Central memory CD8-positive, alpha-beta T cell (primary cell): ENCODE data around the gene YIPF6.
"Not testable (repeated sequence)": the region's sequence is repeated elsewhere in the genome, so short reads cannot be mapped to it uniquely, and the experiment has no call there.

Experiments
- ATAC-seq: fragments of 150-1000 bp; cut with Tn5 transposase; replicated peaks from 2 replicates; pipeline ENCODE4 v1.10.0; 2022; ENCODE audit warnings: mild to moderate bottlenecking, moderate FRiP score, moderate number of reproducible peaks; ENCODE audit not compliant: poor library complexity, severe bottlenecking; ENCODE audit errors: extremely low read depth
- DNase-seq, 2 donors: peaks; one replicate each; pipeline ENCODE4 v3.0.0; 2021; ENCODE audit warnings: low spot score in 2 of 2
- H3K27ac Mint-ChIP-seq: one replicate; pipeline ENCODE4 v1.8.0; 2022; ENCODE audit warnings: low read depth, mild to moderate bottlenecking, moderate library complexity, mixed read lengths
- H3K27me3 Mint-ChIP-seq: one replicate; pipeline ENCODE4 v1.8.0; 2022; ENCODE audit warnings: mixed read lengths
- H3K36me3 Mint-ChIP-seq: one replicate; pipeline ENCODE4 v1.8.0; 2022; ENCODE audit warnings: mild to moderate bottlenecking, moderate library complexity, mixed read lengths; ENCODE audit not compliant: insufficient read depth
- H3K4me1 Mint-ChIP-seq: one replicate; pipeline ENCODE4 v1.8.0; 2022; ENCODE audit warnings: mixed read lengths
- H3K4me3 Mint-ChIP-seq: one replicate; pipeline ENCODE4 v1.8.0; 2022; ENCODE audit warnings: mild to moderate bottlenecking, moderate library complexity, mixed read lengths
- H3K9me3 Mint-ChIP-seq: one replicate; pipeline ENCODE4 v1.8.0; 2022; ENCODE audit warnings: mixed read lengths

YIPF6 gene

DNA sequence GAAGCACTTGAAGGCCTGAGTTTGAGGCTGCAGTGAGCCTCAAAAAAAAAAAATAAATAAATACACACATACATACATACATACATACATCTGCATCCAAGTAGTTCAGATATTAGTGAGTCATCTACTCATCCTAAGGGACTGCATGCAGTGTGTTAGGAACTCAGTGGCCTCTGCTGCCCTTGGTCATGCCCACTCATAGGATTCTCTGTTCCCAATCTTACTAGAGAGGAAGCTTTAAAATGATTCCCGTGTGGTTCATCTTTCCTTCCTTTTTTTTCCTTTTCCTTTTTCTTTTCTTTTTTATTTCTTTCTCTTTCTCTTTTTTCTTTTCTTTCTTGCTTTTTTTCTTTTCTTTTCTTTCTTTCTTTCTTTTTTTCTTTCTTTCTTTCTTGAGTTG is 10.9 kb upstream of the YIPF6 start:
- Mint-ChIP-seq H3K27me3 (no peaks in the 10 kb centered on the region), H3K9me3 (no peaks in the 10 kb centered on the region), H3K36me3 (no peaks in the 10 kb centered on the region), H3K27ac (no peak overlapping the region), H3K4me3 (no peak overlapping the region), H3K4me1 (no peaks in the 10 kb centered on the region)
- no peak for DNase-seq
- no peak for ATAC-seq

DNA sequence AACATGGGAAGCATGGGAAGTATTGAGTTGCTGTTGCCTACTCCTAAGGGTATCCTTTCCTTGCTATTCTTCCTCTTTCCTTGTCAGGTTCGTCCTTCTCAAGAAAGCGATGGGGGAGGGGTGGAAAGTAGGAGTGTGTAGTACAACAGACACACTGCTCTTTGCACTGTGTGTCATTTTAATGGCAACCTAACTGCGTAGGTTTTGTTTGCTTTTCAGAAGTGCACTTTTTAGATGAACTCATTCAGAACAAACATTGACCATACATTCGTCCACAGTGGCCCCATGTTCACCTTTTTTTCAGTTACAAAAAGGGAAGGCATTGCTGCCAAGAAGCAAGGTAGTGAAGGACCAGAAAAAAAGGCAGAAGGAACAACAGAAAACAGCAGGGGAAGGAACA is 10.2 kb upstream of the YIPF6 start:
- Mint-ChIP-seq H3K9me3 (no peaks in the 10 kb centered on the region), H3K4me3 (no peak overlapping the region), H3K4me1 (no peaks in the 10 kb centered on the region), H3K27me3 (no peaks in the 10 kb centered on the region), H3K36me3 (no peaks in the 10 kb centered on the region), H3K27ac (no peak overlapping the region)
- no peak for ATAC-seq
- DNase-seq, result no peak

DNA sequence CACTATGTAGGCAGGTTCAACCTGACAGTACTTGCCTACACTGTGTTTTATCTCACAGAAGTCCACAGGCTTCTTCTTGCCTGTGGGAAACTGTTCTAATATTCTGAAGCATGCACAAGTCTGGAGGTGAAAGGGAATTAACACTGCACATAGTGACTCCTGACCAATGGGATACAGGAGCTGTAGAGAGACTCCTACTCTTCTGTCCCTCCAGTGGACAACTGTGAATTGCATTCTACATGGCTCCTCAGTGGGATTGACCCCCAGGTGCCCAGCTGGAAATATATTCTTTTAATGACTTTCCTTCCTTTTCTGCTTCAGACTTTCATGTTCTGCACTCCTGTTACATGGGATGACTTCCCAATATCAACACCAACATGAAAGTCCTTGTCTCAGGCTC is 8.2 kb upstream of the YIPF6 start:
- no peaks in the 10 kb centered on the region for H3K4me1 Mint-ChIP-seq
- H3K27ac Mint-ChIP-seq, result no peak overlapping the region
- no peaks in the 10 kb centered on the region for H3K9me3 Mint-ChIP-seq
- no peaks in the 10 kb centered on the region for H3K36me3 Mint-ChIP-seq
- H3K27me3 Mint-ChIP-seq, result no peaks in the 10 kb centered on the region
- no peak for ATAC-seq
- H3K4me3 Mint-ChIP-seq, result no peak overlapping the region
- no peak for DNase-seq

DNA sequence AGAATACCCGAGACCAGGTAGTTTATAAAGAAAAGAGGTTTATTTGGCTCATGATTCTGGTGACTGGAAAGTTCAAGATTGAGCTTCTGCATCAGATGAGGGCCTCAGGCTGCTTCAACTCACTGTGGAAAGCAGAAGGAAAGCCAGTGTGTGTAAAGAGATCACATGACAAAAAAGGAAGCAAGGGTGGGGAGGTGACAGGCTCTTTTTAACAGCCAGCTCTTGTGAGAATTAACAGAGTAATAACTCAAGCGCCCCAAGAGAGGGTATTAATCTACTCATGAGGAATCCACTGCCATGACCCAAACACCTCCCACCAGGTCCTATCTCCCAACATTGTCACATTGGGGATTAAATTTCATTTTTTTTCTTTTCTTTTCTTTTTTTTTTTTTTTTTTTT is 6.3 kb upstream of the YIPF6 start:
- DNase-seq (no peak), ATAC-seq (no peak)
- no peaks in the 10 kb centered on the region for H3K27me3 Mint-ChIP-seq
- no peak overlapping the region for H3K27ac Mint-ChIP-seq
- no peaks in the 10 kb centered on the region for H3K9me3 Mint-ChIP-seq
- H3K36me3 Mint-ChIP-seq, result no peaks in the 10 kb centered on the region
- no peaks in the 10 kb centered on the region for H3K4me1 Mint-ChIP-seq
- no peak overlapping the region for H3K4me3 Mint-ChIP-seq

DNA sequence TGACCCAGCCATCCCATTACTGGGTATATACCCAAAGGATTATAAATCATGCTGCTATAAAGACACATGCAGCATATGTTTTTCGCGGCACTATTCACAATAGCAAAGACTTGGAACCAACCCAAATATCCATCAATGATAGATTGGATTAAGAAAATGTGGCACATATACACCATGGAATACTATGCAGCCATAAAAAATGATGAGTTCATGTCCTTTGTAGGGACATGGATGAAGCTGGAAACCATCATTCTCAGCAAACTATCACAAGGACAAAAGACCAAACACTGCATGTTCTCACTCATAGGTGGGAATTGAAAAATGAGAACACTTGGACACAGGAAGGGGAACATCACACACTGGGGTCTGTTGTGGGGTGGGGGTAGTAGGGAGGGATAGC is 5.1 kb upstream of the YIPF6 start:
- not testable (repeated sequence) for H3K4me3 Mint-ChIP-seq, ATAC-seq, DNase-seq, H3K27me3 Mint-ChIP-seq, H3K9me3 Mint-ChIP-seq, H3K27ac Mint-ChIP-seq, H3K36me3 Mint-ChIP-seq, H3K4me1 Mint-ChIP-seq

DNA sequence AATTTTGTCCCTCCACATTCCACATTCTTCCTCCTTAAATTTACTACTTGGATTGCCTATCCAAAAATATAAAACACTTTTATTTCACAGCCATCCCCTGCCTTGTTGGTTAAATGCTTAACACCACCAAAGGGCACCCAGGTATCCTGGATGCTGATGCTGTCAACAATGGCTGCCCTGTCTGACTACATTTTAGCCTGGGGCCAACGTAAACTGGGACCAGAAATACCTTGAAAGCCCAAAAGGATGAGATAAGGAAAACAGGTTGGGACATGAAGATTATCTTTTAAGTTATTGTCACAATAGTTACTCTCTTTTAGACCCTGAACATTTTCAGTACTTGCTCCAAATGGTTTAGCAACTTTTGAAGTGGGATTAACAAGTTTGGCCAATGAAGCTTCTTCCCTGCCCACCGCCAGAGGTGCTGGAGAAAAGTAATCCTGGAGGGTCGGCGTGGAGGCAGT is 775 bp upstream of the YIPF6 start:
- H3K27ac Mint-ChIP-seq, result peak overlapping the region; percentile 99
- peaks cover 22% of the 10 kb centered on the region for H3K4me1 Mint-ChIP-seq
- no peaks in the 10 kb centered on the region for H3K9me3 Mint-ChIP-seq
- ATAC-seq, result no peak
- H3K36me3 Mint-ChIP-seq, result peaks cover 16% of the 10 kb centered on the region
- peak overlapping the region; percentile 98 for H3K4me3 Mint-ChIP-seq
- no peak for DNase-seq
- no peaks in the 10 kb centered on the region for H3K27me3 Mint-ChIP-seq

DNA sequence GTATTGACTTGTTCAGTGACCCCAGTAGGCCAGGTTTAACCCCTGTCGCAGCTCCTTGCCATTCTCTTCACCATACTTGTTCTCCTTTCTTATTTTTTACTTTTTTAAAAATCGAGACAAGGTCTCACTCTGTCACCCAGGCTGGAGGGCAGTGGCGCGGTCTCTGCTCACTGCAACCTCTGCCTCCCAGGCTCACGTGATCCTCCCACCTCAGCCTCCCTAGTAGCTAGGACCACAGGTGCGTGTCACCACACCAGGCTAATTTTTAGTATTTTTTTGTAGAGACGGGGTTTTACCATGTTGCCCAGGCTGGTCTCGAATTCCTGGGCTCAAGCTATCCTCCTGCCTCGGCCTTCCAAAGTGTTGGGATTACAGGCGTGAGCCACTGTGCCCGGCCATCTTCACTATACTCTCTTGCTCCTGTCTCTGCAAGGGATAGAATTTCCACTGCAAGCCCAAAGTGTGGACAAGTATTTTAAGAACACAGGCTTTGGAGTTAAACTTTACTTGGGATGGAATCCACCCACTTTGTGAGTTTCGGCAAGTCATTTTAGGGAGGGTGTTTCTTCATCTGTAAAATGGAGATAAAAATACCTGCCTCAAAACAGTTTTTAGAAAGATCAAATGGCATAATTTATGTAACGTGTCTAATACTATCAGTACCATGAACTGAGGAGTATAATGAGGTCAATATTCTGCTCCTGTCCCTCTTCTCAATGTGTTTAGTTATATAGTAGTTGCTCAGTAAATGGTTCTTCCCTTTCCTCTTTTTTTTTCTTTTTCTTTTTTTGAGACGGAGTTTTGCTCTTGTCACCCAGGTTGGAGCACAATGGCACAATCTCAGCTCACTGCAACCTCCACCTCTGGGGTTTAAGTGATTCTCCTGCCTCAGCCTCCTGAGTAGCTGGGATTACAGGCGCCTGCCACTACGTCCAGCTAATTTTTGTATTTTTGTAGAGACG is 973 bp downstream of the YIPF6 start:
- Mint-ChIP-seq H3K4me3 (peak overlapping the region; percentile 98), H3K27me3 (no peaks in the 10 kb centered on the region), H3K4me1 (peaks cover 26% of the 10 kb centered on the region), H3K36me3 (peaks cover 16% of the 10 kb centered on the region), H3K9me3 (no peaks in the 10 kb centered on the region), H3K27ac (peak overlapping the region; percentile 99)
- DNase-seq (no peak), ATAC-seq (no peak)

DNA sequence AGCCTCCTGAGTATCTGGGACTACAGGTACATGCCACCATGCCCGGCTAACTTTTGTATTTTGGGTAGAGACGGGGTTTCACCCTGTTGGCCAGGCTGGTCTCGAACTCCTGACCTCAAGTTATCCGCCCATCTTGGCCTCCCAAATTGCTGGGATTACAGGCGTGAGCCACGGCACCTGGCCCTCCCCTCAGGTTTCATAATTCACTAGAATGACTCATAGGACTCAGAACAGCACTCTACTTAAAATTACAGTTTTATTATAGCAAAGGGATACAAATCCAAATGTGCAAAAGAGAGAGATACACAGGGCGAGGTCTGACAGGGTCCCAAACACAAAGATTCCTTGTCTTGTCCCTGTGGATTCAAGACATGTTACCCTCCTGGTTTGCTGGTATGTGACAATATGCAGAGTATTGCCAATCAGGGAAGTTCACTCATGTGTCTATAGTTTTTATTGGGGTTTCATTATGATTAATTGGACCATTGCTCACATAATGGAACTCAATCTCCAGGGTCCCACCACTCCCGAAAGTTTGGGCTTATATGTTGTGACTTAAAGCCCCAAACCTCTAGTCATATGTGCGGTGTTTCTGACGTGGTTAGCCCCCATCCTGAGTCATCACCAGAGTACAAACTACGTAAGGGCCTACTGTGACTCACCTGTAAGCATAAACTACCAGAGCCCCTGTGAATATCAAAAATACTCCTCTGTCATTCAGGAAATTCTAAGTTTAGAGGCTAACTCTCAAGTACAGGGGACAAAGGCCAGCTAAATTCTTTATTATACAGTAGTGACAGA is 5.2 kb downstream of the YIPF6 start:
- ATAC-seq (peak; percentile 57), DNase-seq (no peak)
- H3K36me3 Mint-ChIP-seq, result peaks cover 21% of the 10 kb centered on the region
- peak overlapping the region; percentile 62 for H3K27ac Mint-ChIP-seq
- no peaks in the 10 kb centered on the region for H3K9me3 Mint-ChIP-seq
- H3K27me3 Mint-ChIP-seq, result no peaks in the 10 kb centered on the region
- peaks cover 37% of the 10 kb centered on the region for H3K4me1 Mint-ChIP-seq
- no peak overlapping the region for H3K4me3 Mint-ChIP-seq

DNA sequence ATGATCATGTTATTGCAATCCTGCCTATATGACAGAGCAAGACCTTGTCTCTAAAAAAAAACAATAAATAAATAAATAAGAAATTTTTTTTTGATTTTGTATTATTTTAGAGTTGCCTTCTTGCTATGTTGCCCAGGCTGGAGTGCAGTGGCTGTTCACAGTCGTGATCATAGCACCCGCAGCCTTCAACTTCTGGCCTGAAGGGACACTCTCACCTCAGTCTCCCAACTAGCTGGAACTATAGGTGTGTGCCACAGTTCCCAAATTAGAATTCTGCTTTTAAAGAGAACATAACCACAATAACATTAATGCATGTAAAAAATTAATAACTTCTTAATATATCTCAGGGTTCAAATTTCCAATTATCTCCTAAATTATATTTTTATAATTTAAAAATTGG is 7.8 kb downstream of the YIPF6 start:
- Mint-ChIP-seq H3K27me3 (no peaks in the 10 kb centered on the region), H3K4me3 (no peak overlapping the region), H3K9me3 (no peaks in the 10 kb centered on the region), H3K4me1 (peaks cover 29% of the 10 kb centered on the region), H3K27ac (no peak overlapping the region), H3K36me3 (peaks cover 15% of the 10 kb centered on the region)
- no peak for DNase-seq
- ATAC-seq, result no peak

DNA sequence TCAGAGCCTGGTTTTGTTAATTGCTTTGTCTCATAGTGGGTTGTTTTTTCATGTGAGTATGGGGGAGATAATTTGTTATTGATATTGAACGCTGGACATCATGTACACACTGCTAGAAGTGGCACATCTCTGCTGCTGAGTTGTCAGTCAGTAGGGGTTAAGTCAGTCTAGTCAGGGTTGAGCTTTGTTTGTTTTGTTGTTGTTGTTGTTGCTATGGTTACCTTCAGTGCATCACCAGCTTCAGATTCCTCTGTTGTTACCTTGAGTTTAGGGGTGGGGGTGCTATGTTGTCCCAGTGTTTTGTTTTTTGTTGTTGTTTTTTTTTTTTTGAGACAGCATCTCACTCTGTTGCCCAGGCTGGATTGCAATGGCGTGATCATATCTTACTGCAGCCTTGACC is 9.9 kb downstream of the YIPF6 start:
- DNase-seq (no peak), ATAC-seq (peak; percentile 70)
- Mint-ChIP-seq H3K4me3 (peak overlapping the region; percentile 39), H3K36me3 (peaks cover 22% of the 10 kb centered on the region), H3K27ac (peak overlapping the region; percentile 94), H3K4me1 (peaks cover 21% of the 10 kb centered on the region), H3K27me3 (no peaks in the 10 kb centered on the region), H3K9me3 (no peaks in the 10 kb centered on the region)

DNA sequence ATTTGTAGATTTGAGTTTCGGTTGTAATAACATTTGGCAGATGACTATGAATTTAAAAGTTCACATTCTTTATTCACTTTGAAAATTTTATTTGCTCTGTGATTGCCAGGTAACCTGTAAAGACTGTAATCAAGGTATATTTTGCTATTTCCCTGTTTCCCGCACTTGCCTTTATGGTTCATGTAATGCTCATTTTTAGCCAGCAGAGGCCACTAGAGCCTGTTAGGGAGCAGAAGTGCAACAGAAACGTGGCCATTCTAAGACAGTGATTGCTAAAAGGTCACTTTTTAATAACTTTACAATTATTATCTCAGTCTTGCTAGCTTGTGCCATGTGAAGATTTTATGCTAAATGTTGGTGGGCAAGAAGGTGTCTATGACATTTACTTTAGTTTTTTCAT is 12.4 kb downstream of the YIPF6 start:
- H3K27me3 Mint-ChIP-seq, result no peaks in the 10 kb centered on the region
- no peaks in the 10 kb centered on the region for H3K9me3 Mint-ChIP-seq
- H3K27ac Mint-ChIP-seq, result no peak overlapping the region
- H3K36me3 Mint-ChIP-seq, result peaks cover 26% of the 10 kb centered on the region
- H3K4me3 Mint-ChIP-seq, result no peak overlapping the region
- ATAC-seq (no peak), DNase-seq (no peak)
- H3K4me1 Mint-ChIP-seq, result peaks cover 14% of the 10 kb centered on the region

DNA sequence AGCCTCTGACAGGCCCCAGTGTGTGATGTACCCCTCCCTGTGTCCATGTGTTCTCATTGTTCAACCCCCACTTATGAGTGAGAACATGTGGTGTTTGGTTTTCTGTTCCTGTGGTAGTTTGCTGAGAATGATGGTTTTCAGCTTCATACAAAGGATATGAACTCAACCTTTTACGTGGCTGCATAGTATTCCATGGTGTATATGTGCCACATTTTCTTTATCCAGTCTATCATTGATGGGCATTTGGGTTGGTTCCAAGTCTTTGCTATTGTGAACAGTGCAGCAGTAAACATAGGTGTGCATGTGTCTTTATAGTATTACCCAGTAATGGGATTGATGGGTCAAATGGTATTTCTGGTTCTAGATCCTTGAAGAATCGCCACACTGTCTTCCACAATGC is 25.8 kb downstream of the YIPF6 start:
- H3K27ac Mint-ChIP-seq, ATAC-seq, DNase-seq, H3K4me3 Mint-ChIP-seq, H3K27me3 Mint-ChIP-seq, H3K9me3 Mint-ChIP-seq: not testable (repeated sequence)
- Mint-ChIP-seq H3K4me1 (peaks cover 14% of the 10 kb centered on the region), H3K36me3 (peaks cover 41% of the 10 kb centered on the region)
